Measurements from ENCODE around the gene FXR2.

The FXR2 gene

DNA sequence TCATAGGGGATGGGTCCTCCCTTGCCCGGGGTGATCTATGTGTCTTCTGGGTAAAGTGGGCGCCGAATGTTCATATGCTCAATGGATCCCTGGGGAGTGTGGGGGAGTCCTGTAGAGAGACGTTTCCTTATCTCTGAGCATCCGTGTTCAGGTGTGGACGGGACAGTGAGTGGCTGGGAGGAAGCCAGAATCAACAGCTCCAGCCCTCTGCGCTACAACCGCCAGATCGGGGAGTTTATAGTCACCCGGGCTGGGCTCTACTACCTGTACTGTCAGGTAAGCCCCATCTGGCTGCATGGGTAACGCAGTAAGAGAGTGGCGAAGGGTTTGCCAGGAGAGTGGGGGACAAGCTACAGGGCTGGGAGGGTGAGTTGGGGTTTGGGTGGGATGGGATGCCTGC is 58.1 kb downstream of the FXR2 start:
- Mint-ChIP-seq H3K36me3 (no peaks in the 10 kb centered on the region), H3K27me3 (no peaks in the 10 kb centered on the region), H3K9me3 (no peaks in the 10 kb centered on the region), H3K4me3 (no peak overlapping the region), H3K27ac (peak overlapping the region; percentile 68), H3K4me1 (peaks cover 80% of the 10 kb centered on the region)

DNA sequence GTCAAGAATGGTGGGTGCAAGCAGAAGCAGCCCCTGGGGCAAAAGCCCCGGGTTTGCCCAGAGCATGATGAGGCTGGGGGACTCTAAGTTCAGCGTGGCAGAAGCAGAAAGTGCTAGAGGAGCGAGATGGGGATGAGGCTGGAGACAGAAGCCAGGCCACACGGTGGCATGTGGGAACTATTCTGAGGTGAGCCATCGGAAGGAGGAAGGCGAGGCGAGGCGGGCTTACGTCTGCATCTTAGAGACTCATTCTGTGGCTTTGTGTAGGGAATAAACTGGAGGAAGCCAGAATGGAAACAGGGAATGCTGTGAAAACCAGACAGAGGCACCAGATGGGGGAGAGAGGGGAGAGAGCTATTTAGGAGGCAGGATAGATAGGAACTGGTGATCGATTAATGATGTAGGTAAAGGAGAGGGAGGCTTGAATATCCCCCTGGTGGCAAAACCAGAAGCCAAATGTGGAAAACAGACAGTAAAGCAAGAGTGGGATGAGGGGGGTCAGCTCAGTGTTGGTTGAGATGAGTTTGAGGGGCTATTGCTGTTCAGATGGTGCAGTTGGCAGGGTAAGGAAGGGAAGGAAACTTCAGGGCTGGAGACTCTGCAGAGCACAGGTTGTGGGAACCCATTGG is 59.3 kb downstream of the FXR2 start:
- Mint-ChIP-seq H3K36me3 (no peaks in the 10 kb centered on the region), H3K4me1 (peaks cover 84% of the 10 kb centered on the region), H3K27ac (peak overlapping the region; percentile 80)

DNA sequence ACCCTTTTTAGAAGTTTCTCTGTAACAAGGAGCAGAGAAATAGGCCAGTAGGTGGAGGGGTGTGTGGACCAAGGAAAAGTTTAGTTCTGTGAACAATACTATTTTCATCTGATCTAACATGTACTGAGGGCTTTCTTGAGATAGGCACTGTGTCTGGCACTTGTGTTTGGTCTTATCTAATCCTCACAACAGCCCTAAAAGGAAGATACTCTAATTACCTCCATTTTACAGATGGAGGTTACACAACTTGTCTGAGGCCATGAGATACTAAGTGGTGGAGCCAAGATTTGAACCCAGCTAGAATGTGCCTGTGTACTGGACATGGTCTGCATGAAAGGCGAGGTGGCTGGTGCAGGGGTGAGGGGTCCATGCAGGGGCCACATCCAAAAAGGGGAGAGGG is 61.3 kb downstream of the FXR2 start:
- H3K36me3 Mint-ChIP-seq = no peaks in the 10 kb centered on the region
- H3K4me1 Mint-ChIP-seq = peaks cover 78% of the 10 kb centered on the region
- H3K27me3 Mint-ChIP-seq = no peaks in the 10 kb centered on the region
- no peaks in the 10 kb centered on the region for H3K9me3 Mint-ChIP-seq
- peak overlapping the region; percentile 3 for H3K4me3 Mint-ChIP-seq
- H3K27ac Mint-ChIP-seq = peak overlapping the region; percentile 86

More for the DNA sequence above, 59.3 kb downstream of the FXR2 start:
- Mint-ChIP-seq H3K27me3 (no peaks in the 10 kb centered on the region), H3K4me3 (no peak overlapping the region), H3K9me3 (no peaks in the 10 kb centered on the region)

DNA sequence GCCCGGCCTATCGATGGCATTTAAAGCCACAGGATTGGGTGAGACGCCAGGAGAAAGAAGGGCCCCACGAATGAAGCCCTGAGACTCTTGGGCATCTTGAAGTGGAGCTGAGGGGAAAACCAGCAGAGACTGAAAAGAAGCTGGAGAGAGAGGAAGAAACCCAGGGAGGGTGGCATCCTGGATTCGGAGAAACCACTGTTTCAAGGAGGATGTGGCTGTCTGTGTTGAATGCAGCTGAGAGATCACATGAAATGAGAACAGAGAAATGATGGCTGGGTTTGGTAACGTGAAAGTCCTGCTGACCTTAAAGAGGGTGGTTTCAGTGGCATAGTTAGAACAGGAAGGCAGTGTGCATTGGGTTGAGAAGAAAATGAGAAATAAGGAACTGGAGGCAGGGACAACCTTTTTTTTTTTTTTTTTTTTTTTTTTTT is 62.1 kb downstream of the FXR2 start:
- no peaks in the 10 kb centered on the region for H3K9me3 Mint-ChIP-seq
- no peaks in the 10 kb centered on the region for H3K27me3 Mint-ChIP-seq
- H3K4me1 Mint-ChIP-seq = peaks cover 76% of the 10 kb centered on the region
- no peaks in the 10 kb centered on the region for H3K36me3 Mint-ChIP-seq
- peak overlapping the region; percentile 80 for H3K27ac Mint-ChIP-seq
- peak overlapping the region; percentile 43 for H3K4me3 Mint-ChIP-seq

DNA sequence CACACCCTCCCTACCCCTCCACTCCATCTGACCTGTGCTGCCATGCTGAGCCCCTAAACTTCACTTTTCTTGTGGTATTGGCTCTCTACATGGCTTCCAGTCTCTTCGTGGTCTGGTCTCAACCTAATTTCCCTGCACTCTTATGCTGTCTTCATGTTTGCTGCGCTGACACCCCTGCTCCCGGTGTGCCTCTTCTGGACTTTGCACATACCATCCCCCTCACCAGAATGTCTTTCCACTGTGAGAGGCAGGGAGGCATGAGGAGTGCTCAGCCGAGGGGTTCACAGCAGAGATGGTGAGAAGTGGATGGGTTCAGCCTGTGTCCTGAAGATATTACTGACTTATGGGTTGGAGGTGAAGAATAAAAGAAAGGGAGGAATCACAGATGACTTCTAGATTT is 63.3 kb downstream of the FXR2 start:
- no peaks in the 10 kb centered on the region for H3K9me3 Mint-ChIP-seq
- H3K4me1 Mint-ChIP-seq = peaks cover 70% of the 10 kb centered on the region
- H3K27ac Mint-ChIP-seq = no peak overlapping the region
- no peaks in the 10 kb centered on the region for H3K36me3 Mint-ChIP-seq
- H3K27me3 Mint-ChIP-seq = no peaks in the 10 kb centered on the region
- H3K4me3 Mint-ChIP-seq = no peak overlapping the region

DNA sequence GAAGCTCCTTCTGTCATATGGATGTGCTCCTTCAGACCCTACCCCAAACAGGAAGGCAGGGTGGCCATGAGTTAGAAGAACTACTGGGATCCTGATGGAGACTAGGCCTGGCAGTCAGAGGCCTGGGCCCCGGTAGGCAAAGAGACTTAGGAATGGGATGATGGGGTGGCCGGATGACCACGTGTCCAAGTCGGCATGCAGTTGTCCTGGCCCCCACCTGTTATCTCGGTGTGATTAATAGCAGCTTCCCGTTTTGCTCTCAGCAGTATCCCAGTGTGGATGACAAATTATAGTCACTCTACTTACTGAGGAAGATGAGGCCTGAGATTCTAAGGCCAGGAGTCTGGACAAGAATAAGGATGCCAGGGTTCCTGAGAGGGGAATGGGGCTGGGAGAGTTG is 64.4 kb downstream of the FXR2 start:
- peak overlapping the region; percentile 66 for H3K4me3 Mint-ChIP-seq
- H3K27ac Mint-ChIP-seq = no peak overlapping the region
- H3K36me3 Mint-ChIP-seq = no peaks in the 10 kb centered on the region
- peaks cover 63% of the 10 kb centered on the region for H3K4me1 Mint-ChIP-seq
- no peaks in the 10 kb centered on the region for H3K27me3 Mint-ChIP-seq
- H3K9me3 Mint-ChIP-seq = no peaks in the 10 kb centered on the region

DNA sequence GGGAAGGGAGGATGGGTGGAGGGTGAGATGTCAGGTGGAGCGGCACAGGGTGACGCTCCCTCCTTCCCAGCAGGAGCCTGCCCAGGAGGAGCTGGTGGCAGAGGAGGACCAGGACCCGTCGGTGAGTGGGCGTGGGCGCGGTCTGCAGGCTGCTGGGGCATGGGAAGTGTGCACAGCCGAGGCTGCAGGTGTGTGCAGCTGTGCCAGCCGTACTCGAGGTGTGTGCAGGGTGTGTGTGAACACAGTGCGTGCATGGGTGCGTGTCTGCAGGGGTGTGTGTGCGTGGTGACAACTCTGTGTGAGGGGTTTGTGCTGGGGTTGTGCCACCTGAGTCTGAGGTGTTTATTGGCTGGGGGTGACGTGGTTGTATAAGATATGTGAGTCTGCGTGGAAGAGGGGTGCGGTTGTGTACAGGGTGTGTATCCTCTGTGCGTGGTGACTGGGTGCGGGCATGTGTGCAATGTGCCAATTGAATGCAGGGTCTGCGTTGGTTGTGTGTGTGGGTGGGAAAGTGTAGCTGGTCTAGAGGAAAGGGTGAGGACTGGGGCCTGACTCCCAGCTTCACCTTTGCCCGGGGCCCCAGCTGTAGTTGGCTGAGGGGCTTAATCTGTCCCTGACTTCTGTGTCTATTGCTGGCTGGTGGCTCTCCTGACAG is 65.2 kb downstream of the FXR2 start:
- no peaks in the 10 kb centered on the region for H3K27me3 Mint-ChIP-seq
- H3K4me1 Mint-ChIP-seq = peaks cover 56% of the 10 kb centered on the region
- H3K27ac Mint-ChIP-seq = peak overlapping the region; percentile 52
- no peaks in the 10 kb centered on the region for H3K9me3 Mint-ChIP-seq
- no peaks in the 10 kb centered on the region for H3K36me3 Mint-ChIP-seq
- H3K4me3 Mint-ChIP-seq = peak overlapping the region; percentile 66

DNA sequence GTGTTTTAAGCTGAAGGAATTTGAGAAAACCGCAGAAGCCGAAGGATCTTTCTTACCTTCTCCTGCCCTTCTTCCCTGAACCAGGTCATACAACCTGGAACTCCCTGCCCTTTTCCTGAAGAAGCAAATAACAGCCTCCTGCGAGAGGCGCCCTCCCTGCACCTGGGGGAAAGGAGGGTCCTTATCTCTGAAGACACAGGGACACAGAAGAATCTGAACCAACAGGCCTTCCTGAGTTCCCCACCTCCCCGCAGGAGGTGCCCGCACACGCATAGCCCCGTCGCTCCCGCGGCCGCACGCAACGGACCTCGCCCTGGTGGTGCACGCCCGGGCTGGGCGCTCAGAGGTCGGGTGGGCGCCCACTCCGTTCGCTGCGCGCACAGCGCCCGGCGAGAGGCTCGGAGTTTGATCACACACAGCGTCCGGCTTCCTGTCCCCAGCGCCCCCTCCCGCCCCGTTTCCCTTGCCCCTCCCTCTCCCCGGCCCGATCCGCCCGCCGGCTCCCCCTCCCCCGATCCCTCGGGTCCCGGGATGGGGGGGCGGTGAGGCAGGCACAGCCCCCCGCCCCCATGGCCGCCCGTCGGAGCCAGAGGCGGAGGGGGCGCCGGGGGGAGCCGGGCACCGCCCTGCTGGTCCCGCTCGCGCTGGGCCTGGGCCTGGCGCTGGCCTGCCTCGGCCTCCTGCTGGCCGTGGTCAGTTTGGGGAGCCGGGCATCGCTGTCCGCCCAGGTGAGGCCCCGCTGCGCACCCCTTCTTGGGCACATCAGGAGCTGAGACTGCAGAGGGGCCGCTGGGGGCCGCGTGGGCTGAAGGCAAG is 65.9 kb downstream of the FXR2 start, which contains the start of gene TNFSF12:
Gene TNFSF12, plus strand, starts transcription at position 474 of the 816 bp plus-strand sequence. Its CDS starts 96 bp downstream, at position 570.
- peak within 1 kb of the TSS; percentile 81 for H3K4me3 Mint-ChIP-seq
- no peaks in the 10 kb centered on the region for H3K36me3 Mint-ChIP-seq
- H3K4me1 Mint-ChIP-seq = peaks cover 52% of the 10 kb centered on the region
- no peaks in the 10 kb centered on the region for H3K27me3 Mint-ChIP-seq
- peak within 1 kb of the TSS; percentile 72 for H3K27ac Mint-ChIP-seq
- H3K9me3 Mint-ChIP-seq = no peaks in the 10 kb centered on the region

DNA sequence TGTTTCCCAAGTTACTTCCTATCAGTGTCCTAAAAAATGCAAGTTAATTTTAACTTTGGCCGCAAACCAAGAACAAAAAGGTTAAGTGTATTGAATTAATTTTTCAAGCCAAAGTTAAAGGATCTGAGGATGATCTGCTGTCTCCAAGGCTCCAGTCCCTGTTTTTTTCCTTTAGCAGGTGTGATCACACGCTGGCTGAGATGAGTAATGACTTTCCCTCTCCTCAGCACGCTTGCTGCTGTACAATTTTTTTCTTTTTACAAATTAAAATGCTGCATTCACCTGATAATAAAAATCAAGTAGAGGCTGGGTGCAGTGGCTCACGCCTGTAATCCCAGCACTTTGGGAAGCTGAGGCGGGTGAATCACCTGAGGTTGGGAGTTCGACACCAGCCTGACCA is 69.8 kb downstream of the FXR2 start:
- Mint-ChIP-seq H3K4me3 (no peak overlapping the region), H3K27me3 (no peaks in the 10 kb centered on the region), H3K27ac (no peak overlapping the region), H3K9me3 (no peaks in the 10 kb centered on the region), H3K36me3 (no peaks in the 10 kb centered on the region), H3K4me1 (peaks cover 14% of the 10 kb centered on the region)
